ENCODE results near the gene PDCD2L.

PDCD2L gene

GRCh38 chr19:34474233-34474989, 70.2 kb downstream of the PDCD2L start:
- no peak for DNase-seq

GRCh38 chr19:34475026-34475974, 71.1 kb downstream of the PDCD2L start:
- no peak for DNase-seq
